HEK293T (cell line): ENCODE results near the gene MRPL21.

Experiments
- ARNT ChIP-seq: fragments of 450-650 bp; IDR thresholded peaks from 2 replicates; pipeline ENCODE4 v1.6.1; 2017; ENCODE audit warnings: mild to moderate bottlenecking
- BHLHE40 ChIP-seq: fragments of 450-650 bp; IDR thresholded peaks from 2 replicates; pipeline ENCODE4 v1.6.1; 2016; ENCODE audit warnings: mild to moderate bottlenecking, moderate library complexity, borderline replicate concordance
- ELF4 ChIP-seq: fragments of 450-650 bp; IDR thresholded peaks from 2 replicates; pipeline ENCODE4 v1.6.1; 2017; ENCODE audit warnings: antibody characterized with exemption
- FOXA1 ChIP-seq: fragments of 450-650 bp; IDR thresholded peaks from 2 replicates; pipeline ENCODE4 v1.6.1; 2016; ENCODE audit warnings: mild to moderate bottlenecking
- FOXK2 ChIP-seq: fragments of 450-650 bp; IDR thresholded peaks from 2 replicates; pipeline ENCODE4 v1.6.1; 2016; ENCODE audit warnings: mild to moderate bottlenecking
- FOXM1 ChIP-seq: fragments of 450-650 bp; IDR thresholded peaks from 2 replicates; pipeline ENCODE4 v1.6.1; 2017; ENCODE audit warnings: mild to moderate bottlenecking, borderline replicate concordance
- HDGF ChIP-seq: fragments of 450-650 bp; IDR thresholded peaks from 2 replicates; pipeline ENCODE4 v1.6.1; 2017; ENCODE audit warnings: antibody characterized with exemption, borderline replicate concordance
- L3MBTL2 ChIP-seq: fragments of 450-650 bp; conservative IDR thresholded peaks from 2 replicates; pipeline ENCODE4 v1.6.1; 2016; ENCODE audit warnings: mild to moderate bottlenecking
- NFRKB ChIP-seq: fragments of 450-650 bp; IDR thresholded peaks from 2 replicates; pipeline ENCODE4 v1.6.1; 2016; ENCODE audit warnings: mild to moderate bottlenecking, moderate library complexity
- PKNOX1 ChIP-seq: fragments of 450-650 bp; IDR thresholded peaks from 2 replicates; pipeline ENCODE4 v1.6.1; 2016
- SP1 ChIP-seq: fragments of 450-650 bp; IDR thresholded peaks from 2 replicates; pipeline ENCODE4 v1.6.1; 2017
- ZNF384 ChIP-seq: fragments of 450-650 bp; IDR thresholded peaks from 2 replicates; pipeline ENCODE4 v1.6.1; 2016

- TF ChIP-seq ARNT (no peak), L3MBTL2 (peak; percentile 55), SP1 (no peak), HDGF (no peak), FOXM1 (no peak), BHLHE40 (no peak), ELF4 (no peak), PKNOX1 (no peak), ZNF384 (no peak), FOXA1 (no peak), NFRKB (no peak), FOXK2 (no peak)
These were observed 61.8 kb downstream of the MRPL21 start, which contains the start of gene CPT1A for GRCh38 chr11:68841718-68842426.
